Peyer's patch (tissue), 4 donors: ENCODE results near the gene TMEM170B.

Source experiments
- POLR2A ChIP-seq, 2 donors: fragments of 450-650 bp; IDR thresholded peaks; one replicate each; pipeline ENCODE4 v1.5.1; 2017; ENCODE audit warnings: antibody characterized with exemption in 2 of 2, mild to moderate bottlenecking in 2 of 2, moderate library complexity in 2 of 2
- TF ChIP-seq, protein P1 (sequence below), 6 experiments: fragments of 450-650 bp in 4 of 6; fragments of 200-600 bp in 2 of 6; sonication (generic) in 1 of 6; IDR thresholded peaks; one replicate each; pipeline ENCODE4 v1.5.1; 2017 to 2019; ENCODE audit warnings: antibody characterized with exemption in 6 of 6, mild to moderate bottlenecking in 3 of 6, moderate library complexity in 1 of 6

DNA sequence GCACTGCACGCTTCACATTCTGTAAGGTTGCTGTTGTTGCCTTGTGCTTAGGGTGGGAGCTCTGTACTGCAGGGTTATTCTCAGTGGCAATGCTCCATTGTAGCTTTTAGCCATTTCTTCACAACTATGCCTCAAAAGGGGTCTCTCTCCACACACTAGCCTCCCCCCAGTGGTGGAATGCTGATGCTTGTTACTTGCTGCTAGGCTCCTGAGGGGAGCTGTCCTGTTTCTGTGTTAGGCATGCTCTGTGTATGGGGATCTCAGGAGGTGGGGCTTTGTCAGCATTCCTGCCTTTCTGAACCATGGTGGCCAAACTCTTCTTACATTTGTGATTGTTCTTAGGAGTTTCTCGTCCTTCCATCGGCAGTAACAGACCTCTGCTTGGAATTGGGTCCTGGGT is 18.8 kb downstream of the TMEM170B start:
- TF ChIP-seq POLR2A (IDR thresholded peaks at IDR 0.05) = no peak
- TF ChIP-seq, protein P1, sequence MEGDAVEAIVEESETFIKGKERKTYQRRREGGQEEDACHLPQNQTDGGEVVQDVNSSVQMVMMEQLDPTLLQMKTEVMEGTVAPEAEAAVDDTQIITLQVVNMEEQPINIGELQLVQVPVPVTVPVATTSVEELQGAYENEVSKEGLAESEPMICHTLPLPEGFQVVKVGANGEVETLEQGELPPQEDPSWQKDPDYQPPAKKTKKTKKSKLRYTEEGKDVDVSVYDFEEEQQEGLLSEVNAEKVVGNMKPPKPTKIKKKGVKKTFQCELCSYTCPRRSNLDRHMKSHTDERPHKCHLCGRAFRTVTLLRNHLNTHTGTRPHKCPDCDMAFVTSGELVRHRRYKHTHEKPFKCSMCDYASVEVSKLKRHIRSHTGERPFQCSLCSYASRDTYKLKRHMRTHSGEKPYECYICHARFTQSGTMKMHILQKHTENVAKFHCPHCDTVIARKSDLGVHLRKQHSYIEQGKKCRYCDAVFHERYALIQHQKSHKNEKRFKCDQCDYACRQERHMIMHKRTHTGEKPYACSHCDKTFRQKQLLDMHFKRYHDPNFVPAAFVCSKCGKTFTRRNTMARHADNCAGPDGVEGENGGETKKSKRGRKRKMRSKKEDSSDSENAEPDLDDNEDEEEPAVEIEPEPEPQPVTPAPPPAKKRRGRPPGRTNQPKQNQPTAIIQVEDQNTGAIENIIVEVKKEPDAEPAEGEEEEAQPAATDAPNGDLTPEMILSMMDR (IDR thresholded peaks at IDR 0.05) = no peak
